Measurements from ENCODE around the gene SARM1. TPM values are rescaled to one million over a fixed set of nuclear protein-coding genes. Genes with fewer than 3 reads are reported as not detected.

SARM1 gene
- total RNA-seq, 4 donors from 2014 or later: 10.3 to 20.2 (median 16.3) TPM

DNA sequence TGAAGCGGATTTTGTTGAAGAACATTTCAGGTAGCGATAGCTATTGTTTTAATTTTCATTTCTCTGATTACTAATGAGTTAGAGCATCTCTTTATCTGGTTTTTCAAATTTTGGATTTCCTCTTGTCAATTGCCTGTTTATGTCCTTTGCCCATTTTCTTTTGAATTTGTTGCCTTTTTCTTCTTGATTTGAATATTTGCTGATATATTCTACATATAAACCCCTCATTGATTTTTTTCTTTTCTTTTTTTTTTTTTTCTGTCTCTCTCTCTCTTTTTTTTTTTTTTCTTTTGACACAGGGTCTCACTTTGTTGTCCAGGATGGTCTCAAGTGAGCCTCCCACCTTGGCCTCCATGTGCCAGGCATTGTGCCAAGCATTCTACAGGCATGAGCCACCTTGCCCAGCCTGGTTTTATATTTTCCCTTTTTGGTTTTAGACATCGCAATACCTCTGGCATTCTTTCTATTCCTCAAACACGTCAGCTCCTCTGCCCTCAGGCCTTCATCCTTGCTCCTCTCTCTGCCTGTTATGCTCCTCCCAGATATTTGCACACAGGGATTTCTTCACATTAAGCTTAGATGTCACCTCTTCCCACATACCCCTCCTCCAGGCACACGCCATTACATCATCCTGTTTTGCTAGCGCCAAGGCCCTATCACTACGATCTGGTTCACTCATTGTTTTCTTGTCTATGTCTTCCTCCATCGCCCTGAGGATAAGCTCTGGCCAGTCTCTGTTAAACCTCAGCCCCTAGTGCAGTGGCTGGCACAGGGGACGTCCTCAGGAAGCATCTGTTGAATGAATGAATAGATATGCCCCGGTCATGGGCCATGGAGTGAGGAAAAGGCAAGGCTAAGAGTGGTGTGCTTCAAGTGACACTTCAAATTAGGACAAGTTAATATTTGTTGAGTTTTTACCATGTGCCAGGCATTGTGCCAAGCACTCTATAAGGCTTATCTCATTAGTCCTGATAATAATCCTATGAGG is 8.6 kb downstream of the SARM1 start:
- H3K27ac ChIP-seq: no peak overlapping the region
- H3K27me3 ChIP-seq: no peaks in the 10 kb centered on the region
- no peak for TF ChIP-seq POLR2A (IDR thresholded peaks at IDR 0.05)
- TF ChIP-seq, protein P1, sequence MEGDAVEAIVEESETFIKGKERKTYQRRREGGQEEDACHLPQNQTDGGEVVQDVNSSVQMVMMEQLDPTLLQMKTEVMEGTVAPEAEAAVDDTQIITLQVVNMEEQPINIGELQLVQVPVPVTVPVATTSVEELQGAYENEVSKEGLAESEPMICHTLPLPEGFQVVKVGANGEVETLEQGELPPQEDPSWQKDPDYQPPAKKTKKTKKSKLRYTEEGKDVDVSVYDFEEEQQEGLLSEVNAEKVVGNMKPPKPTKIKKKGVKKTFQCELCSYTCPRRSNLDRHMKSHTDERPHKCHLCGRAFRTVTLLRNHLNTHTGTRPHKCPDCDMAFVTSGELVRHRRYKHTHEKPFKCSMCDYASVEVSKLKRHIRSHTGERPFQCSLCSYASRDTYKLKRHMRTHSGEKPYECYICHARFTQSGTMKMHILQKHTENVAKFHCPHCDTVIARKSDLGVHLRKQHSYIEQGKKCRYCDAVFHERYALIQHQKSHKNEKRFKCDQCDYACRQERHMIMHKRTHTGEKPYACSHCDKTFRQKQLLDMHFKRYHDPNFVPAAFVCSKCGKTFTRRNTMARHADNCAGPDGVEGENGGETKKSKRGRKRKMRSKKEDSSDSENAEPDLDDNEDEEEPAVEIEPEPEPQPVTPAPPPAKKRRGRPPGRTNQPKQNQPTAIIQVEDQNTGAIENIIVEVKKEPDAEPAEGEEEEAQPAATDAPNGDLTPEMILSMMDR (IDR thresholded peaks at IDR 0.05): no peak
- 71 to 77% methylated on average over 10 of the region's 10 CpGs for WGBS, 2 donors
- H3K4me3 ChIP-seq (replicated peaks in 1 of 3): no peak overlapping the region
- DNase-seq: no peak
- intact Hi-C loops (cut with DNase I): no loop called here
- no peaks in the 10 kb centered on the region for H3K9me3 ChIP-seq
- H3K4me1 ChIP-seq: peaks cover 13 to 15% of the 10 kb centered on the region in 2 donors
- H3K36me3 ChIP-seq: no peaks in the 10 kb centered on the region

DNA sequence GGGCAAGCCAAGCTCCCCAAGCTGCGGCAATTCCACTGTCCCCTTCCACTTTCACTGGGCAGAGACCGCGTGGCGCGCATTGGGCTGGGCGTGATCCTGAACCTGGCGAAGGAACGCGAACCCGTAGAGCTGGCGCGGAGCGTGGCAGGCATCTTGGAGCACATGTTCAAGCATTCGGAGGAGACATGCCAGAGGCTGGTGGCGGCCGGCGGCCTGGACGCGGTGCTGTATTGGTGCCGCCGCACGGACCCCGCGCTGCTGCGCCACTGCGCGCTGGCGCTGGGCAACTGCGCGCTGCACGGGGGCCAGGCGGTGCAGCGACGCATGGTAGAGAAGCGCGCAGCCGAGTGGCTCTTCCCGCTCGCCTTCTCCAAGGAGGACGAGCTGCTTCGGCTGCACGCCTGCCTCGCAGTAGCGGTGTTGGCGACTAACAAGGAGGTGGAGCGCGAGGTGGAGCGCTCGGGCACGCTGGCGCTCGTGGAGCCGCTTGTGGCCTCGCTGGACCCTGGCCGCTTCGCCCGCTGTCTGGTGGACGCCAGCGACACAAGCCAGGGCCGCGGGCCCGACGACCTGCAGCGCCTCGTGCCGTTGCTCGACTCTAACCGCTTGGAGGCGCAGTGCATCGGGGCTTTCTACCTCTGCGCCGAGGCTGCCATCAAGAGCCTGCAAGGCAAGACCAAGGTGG is 9.8 kb downstream of the SARM1 start:
- Histone ChIP-seq H3K4me1 (peaks cover 18 to 22% of the 10 kb centered on the region in 2 donors), H3K9me3 (no peaks in the 10 kb centered on the region), H3K4me3 (replicated peaks in 1 of 3) (peak overlapping the region in 1 of 3 donors; percentile 3), H3K27ac (no peak overlapping the region), H3K36me3 (no peaks in the 10 kb centered on the region), H3K27me3 (no peaks in the 10 kb centered on the region)
- no peak for TF ChIP-seq POLR2A (IDR thresholded peaks at IDR 0.05)
- TF ChIP-seq, protein P1 (IDR thresholded peaks at IDR 0.05): peak in 1 of 6 experiments; percentile 34
- WGBS, 2 donors: 16 to 26% methylated on average over 16 to 29 of the region's 72 CpGs
- intact Hi-C loops (cut with DNase I): no loop called here
- DNase-seq: peak; percentile 41 to 48

DNA sequence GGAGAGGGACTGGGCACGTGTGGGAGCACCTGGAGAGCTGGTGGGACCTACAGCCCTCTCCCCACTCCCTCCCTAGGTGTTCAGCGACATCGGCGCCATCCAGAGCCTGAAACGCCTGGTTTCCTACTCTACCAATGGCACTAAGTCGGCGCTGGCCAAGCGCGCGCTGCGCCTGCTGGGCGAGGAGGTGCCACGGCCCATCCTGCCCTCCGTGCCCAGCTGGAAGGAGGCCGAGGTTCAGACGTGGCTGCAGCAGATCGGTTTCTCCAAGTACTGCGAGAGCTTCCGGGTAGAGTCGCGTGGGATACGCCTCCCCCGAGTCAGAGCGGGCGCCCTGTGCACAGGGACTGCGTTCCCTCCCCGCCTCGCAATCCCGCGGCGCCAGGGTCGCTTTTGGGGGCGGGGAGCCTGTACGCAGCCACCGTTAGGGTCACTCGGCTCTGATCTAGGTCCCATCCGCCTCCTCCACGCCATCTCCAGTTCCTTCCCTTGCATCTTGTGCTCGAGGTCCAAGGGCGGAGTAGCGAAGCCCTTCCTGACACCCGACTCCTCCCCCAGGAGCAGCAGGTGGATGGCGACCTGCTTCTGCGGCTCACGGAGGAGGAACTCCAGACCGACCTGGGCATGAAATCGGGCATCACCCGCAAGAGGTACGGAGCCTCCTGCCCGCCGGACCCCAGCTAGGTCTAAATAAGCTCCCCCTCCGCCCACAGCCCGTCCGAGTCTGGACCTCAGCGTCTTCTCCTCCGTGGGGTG is 13.0 kb downstream of the SARM1 start:
- intact Hi-C loops (cut with DNase I): no loop called here
- DNase-seq: peak; percentile 87 to 91
- 10 to 12% methylated on average over 20 to 24 of the region's 56 CpGs for WGBS, 2 donors
- no peaks in the 10 kb centered on the region for H3K9me3 ChIP-seq
- TF ChIP-seq, protein P1 (IDR thresholded peaks at IDR 0.05): no peak
- peak in 1 of 2 donors; percentile 71 for TF ChIP-seq POLR2A (IDR thresholded peaks at IDR 0.05)
- peaks cover 18 to 22% of the 10 kb centered on the region in 2 donors for H3K4me1 ChIP-seq
- no peaks in the 10 kb centered on the region for H3K27me3 ChIP-seq
- peaks cover 5 to 13% of the 10 kb centered on the region in 2 donors for H3K36me3 ChIP-seq
- H3K27ac ChIP-seq: peak overlapping the region in 2 of 3 donors; percentile 18 to 39
- H3K4me3 ChIP-seq (replicated peaks in 1 of 3): peak overlapping the region in 2 of 3 donors; percentile 53 to 66

DNA sequence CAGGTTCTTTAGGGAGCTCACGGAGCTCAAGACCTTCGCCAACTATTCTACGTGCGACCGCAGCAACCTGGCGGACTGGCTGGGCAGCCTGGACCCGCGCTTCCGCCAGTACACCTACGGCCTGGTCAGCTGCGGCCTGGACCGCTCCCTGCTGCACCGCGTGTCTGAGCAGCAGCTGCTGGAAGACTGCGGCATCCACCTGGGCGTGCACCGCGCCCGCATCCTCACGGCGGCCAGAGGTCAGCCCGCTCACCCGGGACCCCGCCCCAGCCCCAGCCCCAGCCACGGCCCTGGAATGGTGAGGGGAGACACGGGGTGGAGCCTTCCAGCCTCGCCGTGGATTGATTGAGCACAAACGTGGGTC is 13.5 kb downstream of the SARM1 start:
- peak overlapping the region in 2 of 3 donors; percentile 18 to 39 for H3K27ac ChIP-seq
- TF ChIP-seq POLR2A (IDR thresholded peaks at IDR 0.05): no peak
- TF ChIP-seq, protein P1 (IDR thresholded peaks at IDR 0.05): no peak

More for the DNA sequence above, 13.5 kb downstream of the SARM1 start:
- Histone ChIP-seq H3K36me3 (peaks cover 10 to 18% of the 10 kb centered on the region in 2 donors), H3K9me3 (no peaks in the 10 kb centered on the region), H3K27me3 (no peaks in the 10 kb centered on the region), H3K4me3 (replicated peaks in 1 of 3) (peak overlapping the region in 2 of 3 donors; percentile 53 to 66), H3K4me1 (peaks cover 18 to 22% of the 10 kb centered on the region in 2 donors)
- DNase-seq: peak; percentile 32 to 43
- WGBS, 2 donors: 21 to 24% methylated on average over 9 to 14 of the region's 29 CpGs
- intact Hi-C loops (cut with DNase I): no loop called here

All from thyroid gland (tissue), 4 donors.